ENCODE measurements around the gene ZBTB25. TPM values are rescaled to one million over a fixed set of nuclear protein-coding genes. Genes with fewer than 3 reads are reported as not detected.

The ZBTB25 gene
- total RNA-seq, 1 donor from 2014 or later = 4.7 TPM

GRCh38 chr14:64542836-64543201 is 39.2 kb upstream of the ZBTB25 start:
- TF ChIP-seq CTCF (IDR thresholded peaks at IDR 0.05; ENCODE audit: insufficient read depth, low read length, severe bottlenecking) = no peak
- H3K27me3 ChIP-seq (ENCODE audit: control insufficient read depth, insufficient read depth, low read length) = peaks cover 18% of the 10 kb centered on the region
- H3K36me3 ChIP-seq (ENCODE audit: control insufficient read depth, insufficient read depth, low read length) = no peaks in the 10 kb centered on the region
- no peak overlapping the region for H3K4me3 ChIP-seq (ENCODE audit: low read depth, low read length)
- DNase-seq (ENCODE audit: low read depth) (no peak), FAIRE-seq (no peak)

DNA sequence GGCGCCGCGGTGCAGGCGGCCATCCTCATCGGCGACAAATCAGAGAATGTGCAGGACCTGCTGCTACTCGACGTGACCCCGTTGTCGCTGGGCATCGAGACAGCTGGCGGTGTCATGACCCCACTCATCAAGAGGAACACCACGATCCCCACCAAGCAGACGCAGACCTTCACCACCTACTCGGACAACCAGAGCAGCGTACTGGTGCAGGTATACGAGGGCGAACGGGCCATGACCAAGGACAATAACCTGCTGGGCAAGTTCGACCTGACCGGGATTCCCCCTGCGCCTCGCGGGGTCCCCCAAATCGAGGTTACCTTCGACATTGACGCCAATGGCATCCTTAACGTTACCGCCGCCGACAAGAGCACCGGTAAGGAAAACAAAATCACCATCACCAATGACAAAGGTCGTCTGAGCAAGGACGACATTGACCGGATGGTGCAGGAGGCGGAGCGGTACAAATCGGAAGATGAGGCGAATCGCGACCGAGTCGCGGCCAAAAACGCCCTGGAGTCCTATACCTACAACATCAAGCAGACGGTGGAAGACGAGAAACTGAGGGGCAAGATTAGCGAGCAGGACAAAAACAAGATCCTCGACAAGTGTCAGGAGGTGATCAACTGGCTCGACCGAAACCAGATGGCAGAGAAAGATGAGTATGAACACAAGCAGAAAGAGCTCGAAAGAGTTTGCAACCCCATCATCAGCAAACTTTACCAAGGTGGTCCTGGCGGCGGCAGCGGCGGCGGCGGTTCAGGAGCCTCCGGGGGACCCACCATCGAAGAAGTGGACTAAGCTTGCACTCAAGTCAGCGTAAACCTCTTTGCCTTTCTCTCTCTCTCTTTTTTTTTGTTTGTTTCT is 38.6 kb upstream of the ZBTB25 start:
- Histone ChIP-seq H3K27me3 (ENCODE audit: control insufficient read depth, insufficient read depth, low read length) (peaks cover 18% of the 10 kb centered on the region), H3K4me3 (ENCODE audit: low read depth, low read length) (peak overlapping the region; percentile 1), H3K36me3 (ENCODE audit: control insufficient read depth, insufficient read depth, low read length) (no peaks in the 10 kb centered on the region)
- no peak for TF ChIP-seq CTCF (IDR thresholded peaks at IDR 0.05; ENCODE audit: insufficient read depth, low read length, severe bottlenecking)
- FAIRE-seq (no peak), DNase-seq (ENCODE audit: low read depth) (no peak)

GRCh38 chr14:64541261-64541971 is 37.8 kb upstream of the ZBTB25 start:
- FAIRE-seq (no peak), DNase-seq (ENCODE audit: low read depth) (no peak)
- TF ChIP-seq CTCF (IDR thresholded peaks at IDR 0.05; ENCODE audit: insufficient read depth, low read length, severe bottlenecking) = peak; percentile 9
- H3K4me3 ChIP-seq (ENCODE audit: low read depth, low read length) = no peak overlapping the region
- H3K27me3 ChIP-seq (ENCODE audit: control insufficient read depth, insufficient read depth, low read length) = peaks cover 18% of the 10 kb centered on the region
- H3K36me3 ChIP-seq (ENCODE audit: control insufficient read depth, insufficient read depth, low read length) = no peaks in the 10 kb centered on the region

DNA sequence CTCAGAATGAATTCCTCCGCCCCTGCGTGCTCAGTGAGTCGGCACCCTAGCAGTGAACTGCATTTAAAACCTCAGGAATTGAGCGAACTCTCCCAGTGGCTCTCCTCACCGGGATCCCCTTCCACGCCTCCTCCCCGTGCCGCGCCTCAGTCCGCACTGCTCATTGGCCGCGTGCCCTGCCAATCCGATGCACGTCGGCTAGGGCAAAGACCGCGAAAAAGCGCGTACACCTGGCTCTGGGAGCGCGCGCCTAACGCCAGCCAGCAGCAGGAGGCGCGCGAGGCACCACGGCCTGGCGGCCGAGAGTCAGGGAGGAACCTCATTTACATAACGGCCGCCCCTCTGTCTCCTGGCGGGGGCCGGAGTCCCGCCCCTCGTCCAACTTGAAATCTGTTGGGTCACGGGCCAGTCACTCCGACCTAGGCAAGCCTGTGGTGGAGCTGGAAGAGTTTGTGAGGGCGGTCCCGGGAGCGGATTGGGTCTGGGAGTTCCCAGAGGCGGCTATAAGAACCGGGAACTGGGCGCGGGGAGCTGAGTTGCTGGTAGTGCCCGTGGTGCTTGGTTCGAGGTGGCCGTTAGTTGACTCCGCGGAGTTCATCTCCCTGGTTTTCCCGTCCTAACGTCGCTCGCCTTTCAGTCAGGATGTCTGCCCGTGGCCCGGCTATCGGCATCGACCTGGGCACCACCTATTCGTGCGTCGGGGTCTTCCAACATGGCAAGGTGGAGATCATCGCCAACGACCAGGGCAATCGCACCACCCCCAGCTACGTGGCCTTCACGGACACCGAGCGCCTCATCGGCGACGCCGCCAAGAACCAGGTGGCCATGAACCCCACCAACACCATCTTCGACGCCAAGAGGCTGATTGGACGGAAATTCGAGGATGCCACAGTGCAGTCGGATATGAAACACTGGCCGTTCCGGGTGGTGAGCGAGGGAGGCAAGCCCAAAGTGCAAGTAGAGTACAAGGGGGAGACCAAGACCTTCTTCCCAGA is 36.9 kb upstream of the ZBTB25 start, which contains the start of gene HSPA2:
TSS of gene HSPA2 (plus strand) at position 534 of the 995 bp plus-strand sequence. CDS start at position 643, 109 bp downstream.
- H3K4me3 ChIP-seq (ENCODE audit: low read depth, low read length) = peak within 1 kb of the TSS; percentile 42
- peaks cover 18% of the 10 kb centered on the region for H3K27me3 ChIP-seq (ENCODE audit: control insufficient read depth, insufficient read depth, low read length)
- no peaks in the 10 kb centered on the region for H3K36me3 ChIP-seq (ENCODE audit: control insufficient read depth, insufficient read depth, low read length)
- DNase-seq (ENCODE audit: low read depth) (peak; percentile 96), FAIRE-seq (peak; percentile 95)
- peak; percentile 95 for TF ChIP-seq CTCF (IDR thresholded peaks at IDR 0.05; ENCODE audit: insufficient read depth, low read length, severe bottlenecking)

DNA sequence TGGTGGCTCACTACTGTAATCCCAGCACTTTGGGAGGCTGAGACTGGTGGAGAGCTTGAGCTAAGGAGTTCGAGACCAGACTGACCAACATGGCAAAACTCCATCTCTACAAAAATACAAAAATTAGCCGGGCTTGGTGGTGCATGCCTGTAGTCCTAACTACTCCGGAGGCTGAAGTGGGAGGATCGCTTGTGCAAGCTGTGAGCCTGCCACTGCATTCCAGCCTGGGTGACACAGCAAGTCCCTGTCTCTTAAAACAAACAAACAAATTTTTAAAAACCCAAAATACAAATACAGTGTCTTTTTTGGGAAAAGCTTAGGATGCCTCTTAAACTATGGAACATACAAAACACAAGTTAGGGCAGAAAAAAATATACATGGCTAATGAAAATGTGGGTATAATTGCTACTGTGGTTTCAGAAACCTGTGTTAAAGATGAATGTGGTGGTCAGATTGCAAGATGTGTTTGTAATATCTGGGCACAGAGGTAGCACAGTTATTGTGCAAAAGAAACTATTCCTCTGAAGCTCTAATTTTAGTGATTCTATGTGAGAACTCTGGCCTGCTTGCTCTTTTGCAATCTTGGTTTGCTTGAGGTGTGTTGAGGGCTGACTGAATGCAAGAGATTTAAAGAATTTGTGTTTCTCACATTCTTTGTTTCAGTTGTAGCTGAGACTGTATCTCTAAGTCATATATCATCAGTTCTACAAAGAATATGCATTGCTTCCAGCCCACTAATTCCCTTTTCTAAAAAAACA is 33.0 kb upstream of the ZBTB25 start:
- DNase-seq (ENCODE audit: low read depth) = no peak
- H3K36me3 ChIP-seq (ENCODE audit: control insufficient read depth, insufficient read depth, low read length) = no peaks in the 10 kb centered on the region
- no peak for FAIRE-seq
- no peak for TF ChIP-seq CTCF (IDR thresholded peaks at IDR 0.05; ENCODE audit: insufficient read depth, low read length, severe bottlenecking)
- H3K4me3 ChIP-seq (ENCODE audit: low read depth, low read length) = no peak overlapping the region
- peaks cover 9% of the 10 kb centered on the region for H3K27me3 ChIP-seq (ENCODE audit: control insufficient read depth, insufficient read depth, low read length)
